Measurements from ENCODE around the gene FAM234A.

FAM234A gene

DNA sequence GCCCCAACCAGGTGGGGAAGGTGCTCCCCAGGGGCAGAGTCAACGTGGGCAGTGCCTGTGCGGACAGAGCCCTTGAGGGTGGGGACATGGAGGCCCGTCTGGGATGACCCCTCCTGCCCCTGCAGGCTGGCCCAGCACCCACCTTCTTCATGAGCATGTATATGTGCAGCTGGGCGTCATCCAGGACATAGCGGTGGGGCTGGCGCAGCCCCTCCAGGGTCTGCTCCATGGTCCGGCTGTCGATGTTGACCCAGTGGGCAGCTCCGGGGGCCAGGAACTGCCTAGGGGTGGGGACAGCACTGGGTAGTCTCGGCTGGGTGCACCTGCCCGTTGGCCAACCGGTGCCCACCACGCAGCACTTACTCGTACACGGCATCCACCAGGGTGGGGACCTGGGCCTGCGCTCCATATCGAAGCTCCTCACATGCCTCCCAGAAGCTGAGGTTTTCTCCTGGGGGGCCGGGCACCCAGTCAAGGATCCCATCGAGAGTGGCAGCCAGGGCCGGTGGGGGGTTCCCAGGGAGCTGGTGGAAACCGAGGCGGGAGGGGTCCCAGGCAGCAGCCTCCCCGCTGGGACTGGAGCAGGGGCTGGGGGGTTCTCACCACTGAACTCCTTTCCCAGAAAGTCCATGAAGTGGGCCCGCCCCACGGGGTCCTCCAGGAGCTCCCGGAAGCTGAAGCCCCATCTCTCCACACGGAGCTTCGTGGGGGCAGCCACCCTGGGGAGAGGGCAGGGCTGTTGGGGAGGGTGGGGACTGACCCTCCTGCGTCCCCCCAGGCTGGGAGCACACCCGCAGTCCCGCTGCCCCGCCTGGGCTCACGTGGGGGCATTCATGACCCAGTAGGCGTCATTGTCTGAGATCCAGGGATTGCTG, 36.0 kb downstream of the FAM234A start:
- DNase-seq (ENCODE audit: low spot score): no peak
- TF ChIP-seq CTCF (IDR thresholded peaks at IDR 0.05; ENCODE audit: extremely low read depth, insufficient read depth, missing control alignments): no peak
- in situ Hi-C loops (cut with MboI; ENCODE audit: low pct_unique_long_range_greater_than_20kb, low sequenced_read_pairs, unreplicated experiment): no loop called here

- TF ChIP-seq CTCF (IDR thresholded peaks at IDR 0.05; ENCODE audit: extremely low read depth, insufficient read depth, missing control alignments): no peak
- in situ Hi-C loops (cut with MboI; ENCODE audit: low pct_unique_long_range_greater_than_20kb, low sequenced_read_pairs, unreplicated experiment): no loop called here
- no peak for DNase-seq (ENCODE audit: low spot score)
Measured at GRCh38 chr16:272633-273546, 38.3 kb downstream of the FAM234A start.

GRCh38 chr16:273547-274421, 39.2 kb downstream of the FAM234A start:
- no peak for TF ChIP-seq CTCF (IDR thresholded peaks at IDR 0.05; ENCODE audit: extremely low read depth, insufficient read depth, missing control alignments)
- DNase-seq (ENCODE audit: low spot score): no peak
- in situ Hi-C loops (cut with MboI; ENCODE audit: low pct_unique_long_range_greater_than_20kb, low sequenced_read_pairs, unreplicated experiment): no loop called here

DNA sequence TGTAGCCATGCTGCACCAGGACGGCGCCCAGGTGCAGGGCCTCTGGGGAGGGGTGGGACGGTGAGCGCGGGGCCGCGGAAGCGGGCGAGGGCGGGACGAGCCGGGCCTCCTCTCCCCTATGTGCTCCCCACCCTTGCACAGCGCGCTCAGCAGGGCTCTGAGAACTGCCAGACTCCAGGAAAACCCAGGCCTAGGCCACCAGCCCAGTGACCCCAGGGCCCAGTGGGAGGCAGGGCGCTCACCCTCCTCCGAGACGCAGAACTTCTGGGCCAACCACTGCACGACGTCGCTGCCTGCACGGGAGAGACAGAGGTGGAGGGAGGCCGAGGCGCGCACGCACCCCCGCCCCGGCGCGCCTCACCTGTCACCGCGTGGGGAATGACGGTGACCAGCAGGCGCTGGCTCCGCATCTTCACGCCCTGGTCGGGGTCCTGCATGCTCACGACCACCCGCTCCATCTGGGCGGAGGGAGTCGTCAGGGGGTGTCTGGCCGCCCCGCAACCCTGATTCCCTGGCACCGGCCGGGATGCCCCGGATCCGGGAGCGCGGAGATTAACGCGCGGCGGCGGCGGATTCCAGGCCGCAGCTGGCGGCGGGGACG, 40.5 kb downstream of the FAM234A start:
- in situ Hi-C loops (cut with MboI; ENCODE audit: low pct_unique_long_range_greater_than_20kb, low sequenced_read_pairs, unreplicated experiment): no loop called here
- peak; percentile 64 for DNase-seq (ENCODE audit: low spot score)
- TF ChIP-seq CTCF (IDR thresholded peaks at IDR 0.05; ENCODE audit: extremely low read depth, insufficient read depth, missing control alignments): no peak

DNA sequence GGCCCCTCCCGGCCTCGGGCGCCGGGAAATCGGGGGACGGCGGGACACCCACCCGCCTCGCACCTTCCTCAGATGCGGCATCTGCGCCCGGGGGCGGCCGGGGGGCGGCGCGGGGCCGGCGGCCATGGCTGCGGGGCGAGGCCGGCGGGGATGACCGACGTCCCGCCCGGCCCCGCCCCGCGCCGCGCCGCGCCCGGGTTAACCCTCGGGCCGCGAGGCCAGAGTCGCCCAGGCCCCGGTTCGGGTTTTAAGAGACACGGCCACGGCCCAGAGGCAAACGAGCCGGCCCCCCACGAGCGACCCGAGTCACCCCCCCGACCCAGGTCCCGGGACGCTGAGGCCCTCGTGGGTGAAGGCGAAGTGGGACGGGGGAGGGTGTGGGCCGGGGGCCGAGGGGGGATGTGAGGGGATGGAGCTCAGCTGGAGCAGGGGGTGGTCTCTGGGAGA, 41.2 kb downstream of the FAM234A start, which contains the start of gene RGS11:
RGS11 (minus strand) TSS at position 159 of the 447 bp plus-strand sequence; CDS start at position 126, 33 bp downstream.
- no peak for TF ChIP-seq CTCF (IDR thresholded peaks at IDR 0.05; ENCODE audit: extremely low read depth, insufficient read depth, missing control alignments)
- in situ Hi-C loops (cut with MboI; ENCODE audit: low pct_unique_long_range_greater_than_20kb, low sequenced_read_pairs, unreplicated experiment): no loop called here
- DNase-seq (ENCODE audit: low spot score): no peak
